Keratinocyte (primary cell): ENCODE results near the gene TDRD9. TPM values are rescaled to one million over a fixed set of nuclear protein-coding genes. Genes with fewer than 3 reads are reported as not detected.

Experiments
- DNase-seq: peaks from one replicate; pipeline ENCODE4 v3.0.0-alpha.2; 2011; ENCODE audit warnings: low read depth, missing footprints, low spot score
- FAIRE-seq: peaks from 2 replicates; lab custom pipeline; 2011; peaks lifted over from hg19 to GRCh38; lab: Jason Lieb, UNC
- H2AFZ ChIP-seq: 2 replicates; pipeline ENCODE4 v1.6.0; 2012; ENCODE audit warnings: low read length, control low read depth, inconsistent platforms; ENCODE audit not compliant: control insufficient read depth
- H3K27ac ChIP-seq: 2 replicates; pipeline ENCODE4 v1.5.1; 2011; ENCODE audit warnings: low read length; ENCODE audit not compliant: control insufficient read depth, insufficient read depth
- H3K27me3 ChIP-seq: 3 replicates; pipeline ENCODE4 v1.6.0; 2011; ENCODE audit warnings: low read length; ENCODE audit not compliant: control insufficient read depth, insufficient read depth; ENCODE audit errors: extremely low read depth
- H3K36me3 ChIP-seq, 2 experiments: 2 replicates in 1 of 2; 3 replicates in 1 of 2; pipeline ENCODE4 v1.5.1; 2011; ENCODE audit warnings: low read length in 2 of 2, mild to moderate bottlenecking in 1 of 2; ENCODE audit not compliant: control insufficient read depth in 2 of 2, insufficient read depth in 2 of 2; ENCODE audit errors: extremely low read depth in 1 of 2
- H3K4me1 ChIP-seq: 3 replicates; pipeline ENCODE4 v1.5.1; 2011; ENCODE audit warnings: low read length; ENCODE audit not compliant: control insufficient read depth, insufficient read depth; ENCODE audit errors: extremely low read depth
- H3K4me2 ChIP-seq: 3 replicates; pipeline ENCODE4 v1.6.0; 2011; ENCODE audit warnings: low read depth, low read length; ENCODE audit not compliant: control insufficient read depth, insufficient read depth; ENCODE audit errors: extremely low read depth
- H3K4me3 ChIP-seq, 3 experiments: fragments of 200-600 bp in 1 of 3; sonication (generic) in 1 of 3; 2 replicates in 2 of 3; 3 replicates in 1 of 3; pipeline ENCODE4 v1.5.1; 2011 to 2016; ENCODE audit warnings: low read length in 3 of 3, mild to moderate bottlenecking in 3 of 3, control low read depth in 2 of 3, inconsistent platforms in 1 of 3, low read depth in 1 of 3, mixed read lengths in 1 of 3, mixed run types in 1 of 3, moderate library complexity in 1 of 3; ENCODE audit not compliant: control insufficient read depth in 2 of 3, insufficient read depth in 2 of 3; ENCODE audit errors: extremely low read depth in 1 of 3
- H3K79me2 ChIP-seq: 2 replicates; pipeline ENCODE4 v1.6.0; 2012; ENCODE audit warnings: low read length; ENCODE audit not compliant: control insufficient read depth, insufficient read depth
- H3K9ac ChIP-seq: 3 replicates; pipeline ENCODE4 v1.6.0; 2011; ENCODE audit warnings: low read length; ENCODE audit not compliant: control insufficient read depth, insufficient read depth; ENCODE audit errors: extremely low read depth
- H3K9me1 ChIP-seq: 3 replicates; pipeline ENCODE4 v1.6.0; 2011; ENCODE audit warnings: low read length; ENCODE audit not compliant: control insufficient read depth, insufficient read depth; ENCODE audit errors: extremely low read depth
- H3K9me3 ChIP-seq: 2 replicates; pipeline ENCODE4 v1.5.1; 2012; ENCODE audit warnings: low read depth, low read length; ENCODE audit not compliant: control insufficient read depth
- H4K20me1 ChIP-seq: 3 replicates; pipeline ENCODE4 v1.6.0; 2011; ENCODE audit warnings: low read length; ENCODE audit not compliant: control insufficient read depth, insufficient read depth; ENCODE audit errors: extremely low read depth
- CTCF ChIP-seq, 3 experiments: IDR thresholded peaks in 1 of 3; conservative IDR thresholded peaks in 1 of 3; optimal IDR thresholded peaks in 1 of 3; 2 replicates in 2 of 3; 3 replicates in 1 of 3; pipeline versions ENCODE3 to v1.5.1; 2011; ENCODE audit warnings: low read length in 3 of 3, mild to moderate bottlenecking in 3 of 3, moderate library complexity in 2 of 3, control low read depth in 1 of 3, inconsistent platforms in 1 of 3; ENCODE audit not compliant: insufficient read depth in 2 of 3; ENCODE audit errors: extremely low read depth in 1 of 3
- EZH2 ChIP-seq: IDR thresholded peaks from one replicate; pipeline ENCODE4 v1.6.1; 2012; ENCODE audit warnings: inconsistent platforms, mild to moderate bottlenecking, low read length, moderate library complexity
- dilution Hi-C: fragments of 300-500 bp; cut with MboI; formaldehyde crosslinking; loops from one replicate; pipeline ENCODE4 v1.7.0; 2020; ENCODE audit warnings: low sequenced_read_pairs; ENCODE audit not compliant: extremely low pct_ligation_motif_present
- polyA plus RNA-seq, 5 experiments: library from polyadenylated mRNA; depleted of rRNA in 3 of 5; stranded (reverse) in 3 of 5; stranded (forward) in 1 of 5; unstranded in 1 of 5; fragments of >200 nt; gene quantifications; 1 replicate in 1 of 5; 2 replicates in 3 of 5; 3 replicates in 1 of 5; pipeline versions ENCODE4 v1.2.1 to v1.2.3, GENCODE V29; 2011 to 2012; ENCODE audit warnings: missing spikeins in 2 of 5, low read depth in 1 of 5, low replicate concordance in 1 of 5

Gene TDRD9
- polyA plus RNA-seq, 1 donor (not counting 4 experiments of a cell fraction or from before 2014, with no cell fraction given): 0.10 TPM

DNA sequence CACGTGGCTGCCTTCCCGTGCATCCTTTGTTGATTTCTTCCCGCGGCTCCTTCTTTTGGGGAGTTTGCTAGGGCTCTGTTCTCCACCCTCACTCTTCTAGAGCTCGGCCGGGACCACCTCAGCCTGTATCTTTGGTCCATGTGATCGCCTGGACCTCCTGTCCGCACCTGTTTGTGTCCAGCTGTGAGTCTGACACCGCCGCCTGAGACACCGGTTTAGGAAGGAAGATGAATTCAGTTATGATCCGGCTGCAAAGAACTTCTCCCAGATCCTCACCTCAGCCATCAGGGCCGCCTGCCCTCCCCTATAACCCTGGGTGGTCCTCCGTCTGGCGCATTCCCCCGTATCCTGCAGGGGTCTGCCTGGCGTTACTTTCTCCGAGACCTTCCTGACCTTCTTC is 690 bp upstream of the TDRD9 start:
- H3K27ac ChIP-seq: no peak overlapping the region
- no peaks in the 10 kb centered on the region for H3K27me3 ChIP-seq
- H3K79me2 ChIP-seq: no peaks in the 10 kb centered on the region
- DNase-seq (no peak), FAIRE-seq (no peak)
- no peak overlapping the region for H3K4me3 ChIP-seq
- dilution Hi-C loops: no loop called here
- H3K36me3 ChIP-seq: no peaks in the 10 kb centered on the region
- no peaks in the 10 kb centered on the region for H4K20me1 ChIP-seq
- peaks cover 6% of the 10 kb centered on the region for H3K4me1 ChIP-seq
- no peak overlapping the region for H3K4me2 ChIP-seq
- no peak for TF ChIP-seq EZH2
- TF ChIP-seq CTCF (optimal IDR thresholded peaks at IDR 0.05 in 1 of 3, IDR thresholded peaks at IDR 0.05 in 1 of 3, conservative IDR thresholded peaks at IDR 0.05 in 1 of 3; ENCODE audit: extremely low read depth in 1 of 3, insufficient read depth in 2 of 3, low read length in 3 of 3): no peak
- H3K9ac ChIP-seq: no peak overlapping the region
- H2AFZ ChIP-seq: no peak overlapping the region
- H3K9me1 ChIP-seq: no peaks in the 10 kb centered on the region
- H3K9me3 ChIP-seq: no peaks in the 10 kb centered on the region

GRCh38 chr14:103930051-103930604 is 1.9 kb downstream of the TDRD9 start:
- no peak for TF ChIP-seq CTCF (optimal IDR thresholded peaks at IDR 0.05 in 1 of 3, IDR thresholded peaks at IDR 0.05 in 1 of 3, conservative IDR thresholded peaks at IDR 0.05 in 1 of 3; ENCODE audit: extremely low read depth in 1 of 3, insufficient read depth in 2 of 3, low read length in 3 of 3)
- TF ChIP-seq EZH2: no peak
- H3K9me1 ChIP-seq: peaks cover 2% of the 10 kb centered on the region
- H2AFZ ChIP-seq: no peak overlapping the region
- no peaks in the 10 kb centered on the region for H3K36me3 ChIP-seq
- dilution Hi-C loops: no loop called here
- no peak for DNase-seq
- FAIRE-seq: no peak
- no peaks in the 10 kb centered on the region for H3K9me3 ChIP-seq
- H3K4me1 ChIP-seq: peaks cover 20% of the 10 kb centered on the region
- no peaks in the 10 kb centered on the region for H3K79me2 ChIP-seq
- no peaks in the 10 kb centered on the region for H4K20me1 ChIP-seq
- no peak overlapping the region for H3K4me3 ChIP-seq
- H3K9ac ChIP-seq: no peak overlapping the region
- no peak overlapping the region for H3K4me2 ChIP-seq
- H3K27ac ChIP-seq: no peak overlapping the region
- H3K27me3 ChIP-seq: no peaks in the 10 kb centered on the region
